HG03135 (cell line): ENCODE results near the gene NTRK1.
"Not testable (repeated sequence)": the region's sequence is repeated elsewhere in the genome, so short reads cannot be mapped to it uniquely, and the experiment has no call there.

Experiments used
- ATAC-seq: cut with Tn5 transposase; IDR thresholded peaks from one replicate; pipeline ENCODE4 v1.9.1; 2021; ENCODE audit warnings: mild to moderate bottlenecking, moderate library complexity; ENCODE audit not compliant: unreplicated experiment

NTRK1 gene

DNA sequence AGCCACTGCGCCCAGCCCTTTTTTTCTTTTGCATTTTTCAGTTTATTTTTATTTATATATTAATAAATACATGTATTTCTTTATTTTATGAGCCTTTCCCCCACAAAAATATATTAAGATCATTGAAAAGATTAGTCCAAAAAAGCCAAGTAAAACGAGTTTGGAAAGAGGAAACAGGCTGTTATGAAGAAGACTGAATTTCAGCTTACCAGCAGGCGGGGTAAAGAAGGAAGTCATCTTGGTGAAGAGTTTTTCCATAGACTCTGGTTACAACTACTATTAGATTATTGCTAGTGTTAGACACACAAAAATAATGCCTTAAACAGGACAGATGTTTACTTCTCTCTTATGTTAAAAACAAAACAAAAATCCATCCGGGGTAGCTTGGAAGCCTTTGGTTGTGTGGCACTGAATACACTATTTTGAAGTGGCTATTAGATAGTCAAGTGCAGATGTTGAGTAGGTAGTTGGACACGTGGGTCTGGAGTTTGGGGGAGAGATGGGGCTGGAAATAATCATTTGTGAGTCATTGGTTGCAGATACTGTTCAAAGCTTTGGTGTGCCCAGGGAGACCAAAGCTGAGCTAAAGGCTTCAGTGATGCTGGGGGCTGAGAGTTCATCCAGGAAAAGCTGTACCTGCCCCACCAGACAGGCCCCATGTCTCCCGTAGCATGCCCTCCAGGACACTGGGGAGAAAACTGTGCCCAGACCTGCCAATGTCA, 51.1 kb downstream of the NTRK1 start:
- no peak for ATAC-seq

DNA sequence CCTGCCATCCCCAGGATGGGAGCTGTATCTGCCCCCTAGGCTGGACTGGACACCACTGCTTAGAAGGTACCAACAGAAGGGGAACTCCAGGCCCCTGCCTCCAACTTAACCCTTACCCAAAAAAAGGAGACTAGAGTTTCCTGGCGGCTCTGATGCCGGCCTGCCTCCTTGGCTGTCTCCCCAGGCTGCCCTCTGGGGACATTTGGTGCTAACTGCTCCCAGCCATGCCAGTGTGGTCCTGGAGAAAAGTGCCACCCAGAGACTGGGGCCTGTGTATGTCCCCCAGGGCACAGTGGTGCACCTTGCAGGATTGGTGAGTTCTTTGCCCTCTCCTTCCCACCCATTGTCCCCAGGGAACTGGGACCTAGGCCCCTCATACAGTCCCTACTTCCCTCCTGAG, 51.6 kb downstream of the NTRK1 start:
- ATAC-seq = no peak

DNA sequence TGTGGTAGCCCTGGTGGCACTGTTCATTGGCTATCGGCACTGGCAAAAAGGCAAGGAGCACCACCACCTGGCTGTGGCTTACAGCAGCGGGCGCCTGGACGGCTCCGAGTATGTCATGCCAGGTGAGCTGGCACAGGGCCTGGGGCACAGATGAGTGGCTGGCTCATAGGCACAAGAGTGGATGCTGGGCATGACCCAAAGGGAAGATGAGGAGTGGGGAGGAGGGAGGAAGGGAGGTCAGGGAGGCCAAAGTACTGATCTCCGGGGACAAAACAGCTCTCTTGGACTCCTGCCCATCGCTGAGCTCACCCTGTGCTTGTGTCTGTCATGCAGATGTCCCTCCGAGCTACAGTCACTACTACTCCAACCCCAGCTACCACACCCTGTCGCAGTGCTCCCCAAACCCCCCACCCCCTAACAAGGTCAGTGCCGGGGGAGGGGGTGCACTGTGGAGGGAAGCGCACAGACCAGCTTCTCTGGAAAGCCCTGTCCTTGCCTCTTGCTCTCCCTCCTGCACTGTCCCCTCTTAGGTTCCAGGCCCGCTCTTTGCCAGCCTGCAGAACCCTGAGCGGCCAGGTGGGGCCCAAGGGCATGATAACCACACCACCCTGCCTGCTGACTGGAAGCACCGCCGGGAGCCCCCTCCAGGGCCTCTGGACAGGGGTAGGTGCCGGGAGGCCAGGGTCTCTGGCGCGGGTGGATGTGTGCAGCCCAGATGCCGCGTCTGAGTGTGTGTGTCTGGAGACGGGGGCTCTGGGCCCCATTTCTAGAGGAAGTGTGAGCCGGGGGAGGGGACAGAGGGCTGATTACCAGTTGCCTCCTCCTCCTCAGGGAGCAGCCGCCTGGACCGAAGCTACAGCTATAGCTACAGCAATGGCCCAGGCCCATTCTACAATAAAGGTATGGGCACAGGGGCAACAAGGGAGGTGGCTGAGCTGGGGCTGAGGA, 52.5 kb downstream of the NTRK1 start:
- ATAC-seq = no peak

DNA sequence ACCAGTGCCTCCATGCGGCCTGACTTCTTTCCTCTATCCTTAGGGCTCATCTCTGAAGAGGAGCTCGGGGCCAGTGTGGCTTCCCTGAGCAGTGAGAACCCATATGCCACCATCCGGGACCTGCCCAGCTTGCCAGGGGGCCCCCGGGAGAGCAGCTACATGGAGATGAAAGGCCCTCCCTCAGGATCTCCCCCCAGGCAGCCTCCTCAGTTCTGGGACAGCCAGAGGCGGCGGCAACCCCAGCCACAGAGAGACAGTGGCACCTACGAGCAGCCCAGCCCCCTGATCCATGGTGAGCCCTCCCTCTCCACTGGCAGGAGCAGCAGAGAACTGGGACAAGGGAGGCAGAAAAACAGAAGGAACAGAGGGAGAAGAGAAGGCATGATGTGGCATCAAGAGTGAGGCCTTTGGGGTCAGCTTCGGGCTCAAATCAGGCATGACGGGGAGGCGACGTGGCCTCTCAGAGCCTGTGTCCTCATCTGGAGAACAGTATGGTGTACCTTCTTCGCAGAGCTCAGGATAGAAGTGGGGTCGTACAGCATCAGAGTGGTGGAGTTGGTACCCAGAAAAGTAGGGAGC, 53.2 kb downstream of the NTRK1 start:
- ATAC-seq = no peak

DNA sequence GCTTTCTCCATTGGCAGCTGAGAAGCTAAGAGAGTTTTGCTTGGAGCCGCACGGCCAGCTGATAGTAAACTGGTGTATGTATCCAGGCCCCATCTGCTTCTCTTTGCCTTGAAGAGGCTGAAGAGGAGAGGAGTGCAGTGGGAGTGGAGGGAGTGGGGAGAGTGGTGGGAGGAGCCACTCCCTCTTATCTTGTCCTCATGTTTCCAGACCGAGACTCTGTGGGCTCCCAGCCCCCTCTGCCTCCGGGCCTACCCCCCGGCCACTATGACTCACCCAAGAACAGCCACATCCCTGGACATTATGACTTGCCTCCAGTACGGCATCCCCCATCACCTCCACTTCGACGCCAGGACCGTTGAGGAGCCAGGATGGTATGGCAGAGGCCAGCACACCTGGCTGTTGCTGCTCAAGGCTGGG, 53.8 kb downstream of the NTRK1 start:
- no peak for ATAC-seq

DNA sequence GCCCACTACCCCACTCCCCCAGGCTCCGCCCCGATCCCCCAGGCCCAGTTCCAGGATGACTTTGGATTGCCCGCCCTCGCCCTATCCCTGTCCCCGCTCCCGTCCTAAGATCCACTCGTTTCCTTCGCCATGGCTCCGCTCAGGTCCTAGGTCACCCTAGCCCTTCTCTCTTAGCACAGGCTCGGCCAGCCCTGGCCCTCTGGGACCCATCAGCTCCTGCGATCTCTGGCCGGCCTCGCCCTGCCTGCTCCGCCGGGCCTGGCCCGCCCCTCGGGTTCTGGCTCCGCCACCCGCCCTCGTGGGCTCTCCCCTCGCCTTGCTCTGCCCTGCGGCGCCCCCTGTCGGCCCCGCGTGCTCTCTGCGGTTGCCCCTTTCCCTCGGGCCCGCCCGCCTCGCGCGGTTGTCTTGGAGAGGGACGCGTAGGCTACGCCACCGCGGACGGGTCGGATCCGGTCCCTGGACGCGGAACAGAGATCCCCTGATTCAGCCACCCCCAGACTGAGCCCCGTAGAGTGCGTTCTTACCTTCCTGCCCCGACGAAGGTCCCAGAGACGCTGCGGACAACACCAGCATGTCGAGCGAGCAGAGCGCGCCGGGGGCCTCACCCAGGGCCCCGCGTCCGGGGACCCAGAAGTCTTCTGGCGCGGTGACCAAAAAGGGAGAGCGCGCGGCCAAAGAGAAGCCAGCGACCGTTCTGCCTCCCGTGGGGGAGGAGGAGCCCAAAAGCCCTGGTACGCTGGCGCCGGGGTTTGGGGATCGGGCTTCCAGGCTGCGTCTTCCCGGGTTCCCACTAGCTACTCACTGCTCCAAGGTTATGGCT, 59.8 kb downstream of the NTRK1 start, which contains the start of gene LRRC71:
Gene LRRC71, plus strand, starts transcription at position 400 of the 820 bp plus-strand sequence. Its CDS starts 172 bp downstream, at position 572.
- no peak for ATAC-seq

DNA sequence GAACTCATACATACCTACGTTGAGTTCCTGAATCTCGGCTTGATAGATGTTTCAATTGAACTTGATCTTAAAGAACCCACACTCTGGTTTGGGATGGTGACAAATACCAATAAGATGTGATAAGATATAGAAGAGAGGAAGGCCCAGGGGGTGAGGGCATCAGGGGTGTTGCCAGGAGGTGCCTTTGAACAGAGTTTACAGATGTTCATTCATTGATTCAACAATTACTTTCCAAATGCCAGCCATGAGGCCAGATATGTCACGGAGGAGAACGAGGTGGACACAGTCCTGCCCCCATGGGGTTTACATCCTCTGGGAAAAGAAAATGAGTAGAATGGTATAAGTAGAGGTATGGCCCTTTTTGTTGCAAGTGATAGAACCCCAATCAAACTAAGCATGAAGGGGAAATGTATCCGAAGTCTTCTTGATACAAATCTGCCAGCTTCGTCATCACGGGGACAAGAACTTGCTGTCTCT, 60.4 kb downstream of the NTRK1 start:
- ATAC-seq = no peak

DNA sequence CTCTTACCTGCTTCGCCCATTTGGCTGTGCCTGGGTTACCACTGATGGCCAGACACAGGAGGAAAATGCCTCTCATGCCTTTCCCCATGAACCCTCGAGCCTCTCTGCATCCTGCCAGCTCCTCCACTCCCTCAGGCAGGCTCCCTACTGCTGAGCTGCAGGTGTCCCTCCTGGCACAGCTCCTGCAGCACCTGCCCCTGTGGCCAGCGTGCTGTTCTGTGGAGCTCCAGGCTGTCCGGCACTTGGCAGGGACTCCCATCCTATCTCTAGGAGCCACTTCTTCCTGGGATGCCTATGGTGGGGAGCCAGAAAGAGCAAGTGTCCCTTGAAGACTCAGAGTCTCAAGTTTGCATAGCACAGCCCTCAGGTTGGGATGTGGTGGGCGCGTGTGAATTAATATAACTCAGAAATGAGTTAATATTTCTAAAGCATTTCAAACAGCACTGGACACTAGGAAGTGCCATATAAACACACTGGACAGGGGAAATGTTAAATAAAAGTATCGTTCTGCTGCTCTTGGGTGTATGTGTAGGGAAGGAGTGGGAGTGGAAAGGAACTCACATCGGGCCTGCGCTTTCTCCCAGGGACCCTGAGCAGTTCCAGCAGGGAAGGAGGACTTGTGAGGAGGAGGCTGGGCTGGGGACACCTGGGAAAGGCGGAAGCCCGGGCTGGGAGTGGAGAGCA, 62.5 kb downstream of the NTRK1 start:
- ATAC-seq = no peak

DNA sequence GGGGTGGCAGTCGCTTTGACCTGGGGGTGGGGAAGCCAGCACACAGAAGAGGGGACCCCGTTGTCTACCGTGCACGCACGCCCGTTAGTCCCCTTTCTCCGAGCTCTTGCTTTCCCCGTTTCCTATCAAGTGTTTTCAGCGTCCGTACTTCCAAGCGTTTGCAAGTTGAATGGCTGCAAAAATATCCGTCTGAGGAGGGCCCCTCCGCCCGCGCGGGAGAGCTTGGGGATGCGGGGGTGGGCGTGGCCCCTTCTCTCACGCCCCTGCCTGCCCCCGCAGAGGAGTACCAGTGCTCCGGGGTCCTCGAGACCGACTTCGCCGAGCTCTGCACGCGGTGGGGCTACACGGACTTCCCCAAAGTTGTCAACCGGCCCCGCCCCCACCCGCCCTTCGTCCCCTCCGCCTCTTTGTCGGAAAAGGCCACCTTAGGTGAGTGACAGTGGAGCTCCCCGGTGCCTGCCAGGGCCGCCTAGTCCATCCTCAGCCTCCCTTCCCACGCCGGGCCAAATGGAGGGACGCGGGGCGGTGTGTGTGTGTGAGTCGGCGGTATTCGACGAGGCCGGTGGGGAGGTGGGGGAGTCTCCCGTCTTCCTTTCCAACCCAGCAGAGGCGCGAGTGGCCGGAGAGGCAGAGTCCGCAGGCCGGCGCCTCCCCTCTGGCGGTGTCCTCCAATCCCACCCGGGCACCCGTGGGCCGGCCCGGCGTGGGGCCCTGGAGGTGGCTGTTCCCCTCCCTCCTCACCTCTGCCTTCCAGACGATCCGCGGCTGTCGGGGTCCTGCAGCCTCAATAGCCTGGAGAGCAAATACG, 63.2 kb downstream of the NTRK1 start:
- no peak for ATAC-seq

DNA sequence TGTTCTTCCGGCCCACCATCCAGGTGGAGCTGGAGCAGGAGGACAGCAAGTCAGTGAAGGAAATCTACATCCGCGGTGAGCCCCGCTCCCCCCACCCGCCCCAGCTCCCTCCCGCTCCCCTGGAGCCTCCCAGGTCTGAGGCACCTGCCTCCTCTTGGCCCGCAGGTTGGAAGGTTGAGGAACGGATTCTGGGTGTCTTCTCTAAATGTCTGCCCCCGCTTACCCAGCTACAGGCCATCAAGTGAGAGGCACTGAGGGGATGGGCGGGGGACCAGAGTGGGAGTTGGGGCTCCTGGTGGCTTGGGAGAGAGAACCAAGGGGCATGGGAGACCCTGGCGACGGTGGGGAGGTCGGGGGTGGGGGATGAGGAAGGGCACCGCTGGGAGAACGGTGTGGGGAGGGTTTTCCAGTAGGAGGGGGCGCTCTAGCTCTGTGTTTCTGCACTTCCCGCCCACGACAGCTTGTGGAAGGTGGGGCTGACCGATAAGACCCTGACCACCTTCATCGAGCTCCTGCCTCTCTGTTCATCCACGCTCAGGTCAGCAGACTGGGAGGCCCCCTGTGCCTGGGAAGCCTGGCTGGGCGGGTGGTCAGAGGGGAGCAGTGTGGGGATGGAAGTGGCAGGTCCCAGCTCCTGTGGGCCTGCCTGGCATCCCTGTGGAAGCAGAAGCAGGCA, 64.0 kb downstream of the NTRK1 start:
- no peak for ATAC-seq

DNA sequence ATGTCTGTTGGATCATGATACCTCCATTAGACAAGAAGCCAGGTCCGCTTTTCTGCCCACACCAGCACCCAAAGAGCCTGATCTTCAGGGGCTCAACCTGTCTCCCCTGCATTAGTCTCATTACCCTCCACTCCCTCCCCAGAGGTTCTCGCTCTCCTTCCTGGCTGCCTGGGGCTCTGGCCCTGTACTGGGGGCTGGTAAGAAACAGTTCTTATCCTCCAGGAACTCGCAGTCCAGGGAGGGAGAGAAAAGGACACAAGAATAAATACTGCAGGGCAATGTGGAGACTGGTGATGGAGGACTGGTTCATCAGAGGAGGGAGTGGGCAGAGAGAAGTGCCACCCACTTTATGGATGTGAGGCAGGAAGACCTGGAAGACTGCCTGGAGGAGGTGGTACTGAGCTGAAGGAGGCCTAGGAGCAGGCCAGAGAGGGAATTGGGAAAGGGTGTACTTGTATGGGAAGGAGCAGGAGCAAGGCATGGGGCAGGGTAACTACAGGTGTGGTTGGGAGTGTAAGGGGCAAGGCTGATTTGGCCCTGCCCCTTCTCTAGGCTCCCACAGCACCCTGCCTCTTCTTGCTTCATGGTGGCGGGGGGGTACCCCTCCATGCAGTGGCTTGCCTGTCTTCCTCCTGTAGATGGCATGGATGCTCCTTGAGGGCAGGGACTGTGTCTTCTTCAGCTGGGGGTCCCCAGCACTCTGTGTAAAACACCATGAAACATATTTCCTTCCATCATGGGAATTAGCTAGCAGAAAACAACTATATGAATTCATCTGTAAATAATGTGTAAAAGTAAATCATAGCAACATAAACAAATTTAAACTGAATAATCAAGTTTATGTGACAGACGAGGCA, 64.7 kb downstream of the NTRK1 start:
- no peak for ATAC-seq

DNA sequence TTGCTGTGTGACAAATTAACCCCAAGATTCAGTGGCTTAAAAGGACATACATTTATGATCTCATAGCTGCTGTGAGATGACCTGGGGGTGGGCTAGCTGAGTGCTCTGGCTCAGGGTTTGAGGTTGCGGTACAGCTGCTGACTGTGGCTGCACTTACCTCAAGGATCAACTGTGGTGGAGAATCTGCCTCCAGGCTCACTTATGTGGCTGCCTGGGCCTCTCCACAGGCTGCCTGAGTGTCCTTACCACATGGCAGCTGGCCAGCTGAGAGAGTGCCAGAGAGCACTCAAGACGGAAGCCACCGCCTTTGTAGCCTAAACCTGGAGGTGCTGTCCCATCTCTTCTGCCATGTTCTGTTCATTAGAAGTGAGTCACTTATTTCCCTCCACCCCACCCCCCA, 65.5 kb downstream of the NTRK1 start:
- ATAC-seq = no peak

DNA sequence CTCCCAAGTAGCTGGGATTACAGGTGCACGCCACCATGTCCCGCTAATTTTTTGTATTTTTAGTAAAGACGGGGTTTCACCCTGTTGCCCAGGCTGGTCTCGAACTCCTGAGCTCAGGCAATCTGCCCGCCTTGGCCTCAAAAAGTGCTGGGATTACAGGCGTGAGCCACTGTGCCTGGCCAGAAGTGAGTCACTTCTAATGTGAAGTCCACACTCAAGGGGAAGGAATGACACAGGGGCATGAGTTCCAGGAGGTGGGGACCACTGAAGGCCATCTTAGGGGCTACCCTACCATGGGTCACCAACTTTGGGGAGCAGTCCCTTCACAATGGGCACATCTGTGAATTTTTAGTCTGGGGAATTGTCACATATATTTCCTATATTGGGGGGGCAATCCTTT, 66.0 kb downstream of the NTRK1 start:
- not testable (repeated sequence) for ATAC-seq

DNA sequence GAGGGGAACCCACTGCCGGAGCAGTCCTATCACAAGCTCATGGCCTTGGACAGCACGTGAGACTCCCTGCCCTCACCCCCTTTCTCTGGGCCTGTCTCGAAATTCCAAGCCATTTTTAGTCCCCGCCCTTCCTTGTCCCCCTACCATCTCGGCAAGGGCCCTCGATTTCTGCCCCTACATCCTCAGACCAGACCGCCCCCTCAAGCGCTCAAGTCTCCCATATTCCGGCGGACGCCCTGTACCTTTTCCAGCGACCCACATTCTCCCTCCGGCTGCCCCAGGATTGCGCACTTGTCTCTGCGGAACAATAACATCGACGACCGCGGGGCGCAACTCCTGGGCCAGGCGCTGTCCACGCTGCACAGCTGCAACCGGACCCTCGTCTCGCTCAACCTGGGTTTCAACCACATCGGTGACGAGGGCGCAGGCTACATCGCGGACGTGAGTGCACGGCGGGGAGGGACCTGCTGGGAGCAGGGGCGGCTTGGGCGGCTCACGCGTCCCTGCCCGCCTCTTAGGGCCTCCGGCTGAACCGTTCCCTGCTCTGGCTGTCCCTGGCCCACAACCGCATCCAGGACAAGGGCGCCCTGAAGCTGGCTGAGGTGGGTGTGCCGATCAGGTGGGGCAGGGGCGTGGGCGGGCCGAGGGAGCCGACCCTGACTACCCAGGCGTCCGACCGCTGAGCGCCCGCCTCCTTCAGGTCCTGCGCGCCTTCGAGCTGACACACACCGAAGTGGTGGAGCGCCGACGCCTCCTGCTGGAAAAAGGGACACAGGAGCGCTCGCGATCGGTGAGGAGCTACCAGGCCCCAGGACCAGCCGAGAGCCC, 66.8 kb downstream of the NTRK1 start:
- no peak for ATAC-seq

DNA sequence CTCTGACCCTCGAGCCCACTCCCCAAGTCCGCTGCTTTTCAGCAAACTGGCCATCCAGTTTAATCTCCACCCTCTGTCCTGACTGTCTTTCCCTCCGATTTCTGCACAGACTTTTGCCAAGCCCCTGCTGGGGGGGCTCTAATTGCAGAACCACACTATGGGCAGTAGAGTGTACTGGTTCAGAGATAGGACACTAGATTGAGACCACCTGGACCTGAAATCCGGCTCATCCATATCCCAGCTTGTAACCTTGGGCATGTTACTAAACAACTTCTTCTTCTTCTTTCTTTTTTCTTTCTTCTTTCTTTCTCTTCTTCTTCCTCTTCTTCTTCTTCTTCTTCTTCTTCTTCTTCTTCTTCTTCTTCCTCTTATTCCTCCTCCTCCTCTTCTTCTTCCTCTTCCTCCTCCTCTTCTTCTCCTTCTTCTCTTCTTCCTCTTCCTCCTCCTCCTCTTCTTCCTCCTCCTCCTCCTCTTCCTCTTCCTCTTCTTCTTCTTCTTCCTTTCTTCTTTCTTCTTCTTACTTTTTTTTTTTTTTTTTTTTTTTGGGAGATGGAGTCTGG, 67.5 kb downstream of the NTRK1 start:
- no peak for ATAC-seq

DNA sequence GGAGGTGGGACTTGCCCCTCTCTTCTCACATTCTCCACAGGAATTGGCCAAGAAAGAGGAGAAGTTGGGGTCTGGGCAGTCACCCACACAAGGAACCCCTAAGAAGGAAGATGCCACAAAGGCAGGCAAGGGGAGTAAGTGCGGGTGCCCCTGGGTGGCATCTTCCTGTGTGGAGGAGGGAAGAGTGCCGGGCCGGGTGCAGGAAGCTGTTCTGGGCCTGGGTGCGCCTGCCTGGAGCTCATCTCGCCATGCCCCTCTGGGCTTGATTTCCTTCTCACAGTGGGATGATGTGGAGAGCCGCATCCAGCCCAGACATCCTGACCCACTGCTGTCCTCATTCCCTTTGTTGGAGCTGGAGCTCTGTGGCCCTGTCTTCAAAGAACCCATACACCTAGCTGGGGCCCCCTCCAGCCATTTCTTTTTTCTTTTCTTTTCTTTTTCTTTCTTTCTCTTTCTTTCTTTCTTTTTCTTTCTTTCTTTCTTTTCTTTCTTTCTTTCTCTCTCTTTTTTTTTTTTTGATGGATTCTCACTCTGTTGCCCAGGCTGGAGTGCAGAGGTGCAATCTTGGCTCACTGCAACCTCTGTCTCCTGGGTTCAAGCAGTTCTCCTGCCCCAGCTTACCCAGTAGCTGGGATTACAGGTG, 69.1 kb downstream of the NTRK1 start:
- no peak for ATAC-seq
